ENCODE measurements around the gene C4orf50.

GRCh38 chr4:5883916-5884315, 134.3 kb downstream of the C4orf50 start:
- TF ChIP-seq, protein P1, sequence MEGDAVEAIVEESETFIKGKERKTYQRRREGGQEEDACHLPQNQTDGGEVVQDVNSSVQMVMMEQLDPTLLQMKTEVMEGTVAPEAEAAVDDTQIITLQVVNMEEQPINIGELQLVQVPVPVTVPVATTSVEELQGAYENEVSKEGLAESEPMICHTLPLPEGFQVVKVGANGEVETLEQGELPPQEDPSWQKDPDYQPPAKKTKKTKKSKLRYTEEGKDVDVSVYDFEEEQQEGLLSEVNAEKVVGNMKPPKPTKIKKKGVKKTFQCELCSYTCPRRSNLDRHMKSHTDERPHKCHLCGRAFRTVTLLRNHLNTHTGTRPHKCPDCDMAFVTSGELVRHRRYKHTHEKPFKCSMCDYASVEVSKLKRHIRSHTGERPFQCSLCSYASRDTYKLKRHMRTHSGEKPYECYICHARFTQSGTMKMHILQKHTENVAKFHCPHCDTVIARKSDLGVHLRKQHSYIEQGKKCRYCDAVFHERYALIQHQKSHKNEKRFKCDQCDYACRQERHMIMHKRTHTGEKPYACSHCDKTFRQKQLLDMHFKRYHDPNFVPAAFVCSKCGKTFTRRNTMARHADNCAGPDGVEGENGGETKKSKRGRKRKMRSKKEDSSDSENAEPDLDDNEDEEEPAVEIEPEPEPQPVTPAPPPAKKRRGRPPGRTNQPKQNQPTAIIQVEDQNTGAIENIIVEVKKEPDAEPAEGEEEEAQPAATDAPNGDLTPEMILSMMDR (IDR thresholded peaks at IDR 0.05; ENCODE audit: low read length), result no peak
- no peak for TF ChIP-seq EZH2 (IDR thresholded peaks at IDR 0.05; ENCODE audit: borderline replicate concordance, low read length)

Data from OCI-LY1 (cell line).